IPS-15b (cell line): ENCODE data around the gene ERBB4.

Experiments used
- H3K27me3 ChIP-seq: one replicate; pipeline ENCODE4 v1.6.1; 2013; ENCODE audit warnings: low read length; ENCODE audit not compliant: control insufficient read depth, insufficient read depth
- H3K36me3 ChIP-seq: one replicate; pipeline ENCODE4 v1.6.1; 2013; ENCODE audit warnings: low read length; ENCODE audit not compliant: control insufficient read depth, insufficient read depth
- H3K4me1 ChIP-seq: one replicate; pipeline ENCODE4 v1.6.1; 2013; ENCODE audit warnings: mild to moderate bottlenecking, low read length; ENCODE audit not compliant: control insufficient read depth, insufficient read depth
- H3K4me3 ChIP-seq: one replicate; pipeline ENCODE4 v1.5.1; 2013; ENCODE audit warnings: low read depth, low read length
- H3K9ac ChIP-seq: one replicate; pipeline ENCODE4 v1.6.1; 2013; ENCODE audit warnings: low read depth, mild to moderate bottlenecking, low read length
- H3K9me3 ChIP-seq: one replicate; pipeline ENCODE4 v1.6.1; 2013; ENCODE audit warnings: mild to moderate bottlenecking, low read length; ENCODE audit not compliant: control insufficient read depth, insufficient read depth

The ERBB4 gene

DNA sequence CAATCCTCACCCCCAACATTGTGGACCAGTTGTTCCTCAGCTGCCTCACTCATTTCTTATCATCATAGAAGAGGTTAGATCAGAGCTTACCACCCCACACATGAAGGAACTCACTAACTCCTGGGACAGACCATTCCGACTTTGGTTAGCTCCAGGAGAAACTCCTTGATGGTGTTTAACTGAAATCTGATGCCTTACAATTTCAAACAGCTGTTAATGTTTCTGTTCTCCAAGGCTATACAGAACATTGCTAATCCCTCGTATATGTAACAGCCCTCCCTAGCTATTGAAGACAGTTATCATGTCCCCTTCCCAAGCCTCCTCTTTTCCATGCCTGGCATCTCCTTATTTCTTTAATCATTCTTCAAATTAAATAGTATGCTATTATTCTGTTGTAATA is 14.8 kb downstream of the ERBB4 start:
- Histone ChIP-seq H3K4me1 (no peaks in the 10 kb centered on the region), H3K9ac (no peak overlapping the region), H3K27me3 (no peaks in the 10 kb centered on the region), H3K9me3 (no peaks in the 10 kb centered on the region), H3K4me3 (no peak overlapping the region), H3K36me3 (no peaks in the 10 kb centered on the region)

DNA sequence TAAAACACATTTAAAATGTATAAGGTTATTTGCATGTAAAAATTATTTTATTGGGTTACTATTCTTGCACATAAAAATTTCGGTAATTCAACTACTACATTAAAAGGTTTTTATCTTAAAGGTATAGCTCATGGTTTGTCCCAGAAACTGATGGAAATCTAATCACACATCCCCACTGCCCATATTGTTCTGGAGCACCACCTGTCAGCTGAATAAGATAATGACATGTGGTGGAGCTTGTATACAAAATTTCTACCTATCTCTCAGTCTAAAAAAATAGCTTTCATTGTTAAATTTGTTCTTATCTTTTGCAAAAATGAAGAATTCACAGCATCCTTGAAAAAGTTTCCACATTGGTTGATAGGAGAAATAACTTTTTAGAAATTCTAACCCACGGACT is 18.3 kb downstream of the ERBB4 start:
- H3K9ac ChIP-seq: no peak overlapping the region
- no peaks in the 10 kb centered on the region for H3K36me3 ChIP-seq
- no peak overlapping the region for H3K4me3 ChIP-seq
- no peaks in the 10 kb centered on the region for H3K4me1 ChIP-seq
- no peaks in the 10 kb centered on the region for H3K9me3 ChIP-seq
- H3K27me3 ChIP-seq: no peaks in the 10 kb centered on the region

DNA sequence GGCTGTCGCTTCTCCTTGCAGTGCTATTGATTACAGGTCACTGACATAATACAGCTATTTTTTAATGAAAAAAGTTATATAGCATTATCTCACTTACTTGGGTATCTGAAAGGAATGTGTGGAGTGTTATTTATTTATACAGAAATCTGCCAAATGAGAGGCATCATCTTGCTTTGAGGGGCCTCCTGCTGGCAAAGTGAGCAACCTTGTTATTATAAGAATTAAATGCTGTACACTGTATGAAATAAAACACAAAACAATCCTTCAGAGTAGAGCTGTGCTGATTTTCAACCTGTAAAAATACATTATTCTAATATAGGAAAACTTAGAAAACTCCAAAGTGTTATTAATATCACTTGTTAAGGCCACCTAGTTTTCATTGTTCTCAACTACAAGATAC is 20.9 kb downstream of the ERBB4 start:
- Histone ChIP-seq H3K4me3 (no peak overlapping the region), H3K4me1 (no peaks in the 10 kb centered on the region), H3K36me3 (no peaks in the 10 kb centered on the region), H3K9me3 (no peaks in the 10 kb centered on the region), H3K9ac (no peak overlapping the region), H3K27me3 (no peaks in the 10 kb centered on the region)

DNA sequence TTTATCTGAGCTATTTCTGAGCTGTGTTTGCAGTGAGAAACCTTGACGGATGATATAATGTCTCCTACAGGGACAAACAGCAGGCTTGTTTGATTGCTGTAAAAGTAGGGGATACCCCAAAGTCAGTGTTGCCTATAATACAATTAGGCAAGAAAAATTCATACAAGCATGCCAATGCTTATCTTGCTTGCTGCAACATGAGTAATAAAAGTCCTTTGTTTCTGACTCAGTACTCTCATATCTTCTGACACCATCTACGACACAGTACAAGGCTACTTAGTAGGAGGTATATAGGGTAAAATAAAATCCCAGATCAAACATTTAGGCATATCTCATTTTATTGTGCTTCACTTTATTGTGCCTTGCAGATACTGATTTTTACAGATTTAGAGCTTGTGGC is 33.0 kb downstream of the ERBB4 start:
- Histone ChIP-seq H3K9me3 (no peaks in the 10 kb centered on the region), H3K36me3 (no peaks in the 10 kb centered on the region), H3K4me3 (no peak overlapping the region), H3K27me3 (no peaks in the 10 kb centered on the region), H3K4me1 (no peaks in the 10 kb centered on the region), H3K9ac (no peak overlapping the region)

GRCh38 chr2:212495046-212495445 is 43.6 kb downstream of the ERBB4 start:
- Histone ChIP-seq H3K9me3 (no peaks in the 10 kb centered on the region), H3K36me3 (no peaks in the 10 kb centered on the region), H3K4me3 (no peak overlapping the region), H3K9ac (no peak overlapping the region), H3K27me3 (no peaks in the 10 kb centered on the region), H3K4me1 (no peaks in the 10 kb centered on the region)

- Histone ChIP-seq H3K36me3 (no peaks in the 10 kb centered on the region), H3K9ac (no peak overlapping the region), H3K4me3 (no peak overlapping the region), H3K27me3 (no peaks in the 10 kb centered on the region), H3K4me1 (no peaks in the 10 kb centered on the region), H3K9me3 (no peaks in the 10 kb centered on the region)
Measured at GRCh38 chr2:212494418-212495020, 44.1 kb downstream of the ERBB4 start.

DNA sequence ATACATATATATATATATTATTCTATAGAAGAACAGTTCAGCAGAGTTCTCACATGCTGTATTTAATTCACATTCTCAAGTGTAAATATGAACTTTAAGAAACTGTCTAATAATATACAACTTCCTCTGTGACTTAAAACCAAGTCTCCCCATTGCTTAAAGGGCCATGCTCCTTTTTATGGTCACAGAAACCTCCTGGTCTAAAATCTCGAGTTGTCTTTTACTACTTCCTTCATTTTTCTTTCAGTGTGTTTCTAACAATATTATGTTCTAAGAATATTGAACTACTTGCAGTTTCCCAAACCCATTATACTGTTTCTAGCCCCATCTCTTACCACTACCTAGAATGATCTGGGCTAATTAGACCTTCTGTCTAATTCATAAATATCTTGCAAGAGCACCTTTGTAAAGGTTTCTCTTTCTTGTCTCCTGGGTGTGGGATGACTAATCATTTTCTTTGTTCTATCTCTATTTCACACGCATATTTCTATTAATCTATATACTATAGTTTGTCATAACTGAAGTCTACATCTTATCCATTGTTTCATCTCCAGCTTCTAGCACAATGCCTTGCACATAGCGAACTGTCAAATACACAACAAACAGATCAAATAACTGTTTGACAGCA is 48.8 kb downstream of the ERBB4 start:
- Histone ChIP-seq H3K27me3 (no peaks in the 10 kb centered on the region), H3K4me3 (no peak overlapping the region), H3K9me3 (no peaks in the 10 kb centered on the region), H3K36me3 (no peaks in the 10 kb centered on the region), H3K9ac (no peak overlapping the region), H3K4me1 (no peaks in the 10 kb centered on the region)

DNA sequence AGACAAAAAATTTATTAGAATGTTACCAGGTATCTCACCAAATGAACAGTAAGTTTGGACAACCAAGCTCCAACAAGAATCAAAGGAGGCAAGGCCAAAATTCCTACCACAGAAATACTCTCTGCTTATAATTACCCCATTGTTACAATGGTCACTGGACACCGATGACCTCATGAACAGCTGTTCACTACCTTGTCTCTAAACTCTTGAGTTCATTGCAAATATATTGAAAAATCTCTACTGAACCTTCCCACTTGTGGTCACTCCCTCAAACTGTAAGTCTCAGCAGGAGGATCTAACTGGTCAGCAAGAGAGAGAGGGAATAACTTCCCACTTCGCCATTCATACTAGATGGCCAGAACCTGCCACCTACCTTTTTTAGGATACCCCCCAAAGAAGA is 50.0 kb downstream of the ERBB4 start:
- Histone ChIP-seq H3K36me3 (no peaks in the 10 kb centered on the region), H3K4me3 (no peak overlapping the region), H3K9me3 (no peaks in the 10 kb centered on the region), H3K9ac (no peak overlapping the region), H3K27me3 (no peaks in the 10 kb centered on the region), H3K4me1 (no peaks in the 10 kb centered on the region)

GRCh38 chr2:212484563-212485080 is 54.0 kb downstream of the ERBB4 start:
- H3K27me3 ChIP-seq: no peaks in the 10 kb centered on the region
- H3K4me1 ChIP-seq: peaks cover 2% of the 10 kb centered on the region
- H3K9me3 ChIP-seq: no peaks in the 10 kb centered on the region
- no peaks in the 10 kb centered on the region for H3K36me3 ChIP-seq
- no peak overlapping the region for H3K4me3 ChIP-seq
- no peak overlapping the region for H3K9ac ChIP-seq

DNA sequence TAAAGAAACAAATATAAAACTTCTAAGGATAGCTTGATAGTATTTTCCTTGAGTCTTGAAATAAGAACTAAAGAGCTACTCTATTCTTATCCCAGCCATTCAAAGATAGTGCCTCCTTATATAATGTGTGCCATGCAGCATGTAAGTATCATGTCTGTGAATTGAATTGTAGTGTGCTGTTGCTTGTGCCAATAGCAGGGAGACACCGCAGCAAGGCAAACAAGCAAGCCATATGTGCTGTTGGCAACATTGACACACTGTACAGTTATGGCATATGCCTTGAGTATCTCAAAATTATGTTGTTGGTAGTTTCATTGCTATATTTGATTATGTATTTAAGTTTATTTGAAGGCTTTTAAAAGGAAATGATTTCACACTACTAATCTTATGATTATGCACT is 58.2 kb downstream of the ERBB4 start:
- Histone ChIP-seq H3K4me1 (peaks cover 2% of the 10 kb centered on the region), H3K36me3 (no peaks in the 10 kb centered on the region), H3K4me3 (no peak overlapping the region)

DNA sequence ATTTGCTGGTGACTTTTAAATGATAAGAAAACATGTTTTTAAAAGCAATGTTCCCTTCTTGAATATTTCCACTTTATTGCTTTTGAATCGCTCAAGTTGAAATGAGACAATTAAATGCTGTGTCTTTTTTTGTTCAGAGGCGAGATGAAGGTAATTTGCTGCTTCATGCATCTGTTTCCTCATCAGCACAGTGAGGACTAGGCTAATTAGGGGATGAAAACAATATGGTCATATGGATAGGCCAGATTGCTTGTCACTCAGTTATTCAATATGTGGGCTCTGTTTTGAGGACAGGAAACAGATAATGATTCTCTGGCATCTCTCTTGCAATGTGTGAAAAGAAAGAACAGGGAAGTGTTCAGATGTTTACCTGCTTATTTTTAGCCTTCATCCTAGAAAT is 61.0 kb downstream of the ERBB4 start:
- H3K36me3 ChIP-seq: no peaks in the 10 kb centered on the region
- peaks cover 2% of the 10 kb centered on the region for H3K4me1 ChIP-seq
- H3K9ac ChIP-seq: no peak overlapping the region
- H3K4me3 ChIP-seq: no peak overlapping the region
- no peaks in the 10 kb centered on the region for H3K9me3 ChIP-seq
- no peaks in the 10 kb centered on the region for H3K27me3 ChIP-seq

More for the DNA sequence above, 58.2 kb downstream of the ERBB4 start:
- Histone ChIP-seq H3K27me3 (no peaks in the 10 kb centered on the region), H3K9me3 (no peaks in the 10 kb centered on the region), H3K9ac (no peak overlapping the region)

GRCh38 chr2:212473211-212473610 is 65.4 kb downstream of the ERBB4 start:
- Histone ChIP-seq H3K9ac (no peak overlapping the region), H3K27me3 (no peaks in the 10 kb centered on the region), H3K4me3 (no peak overlapping the region), H3K36me3 (no peaks in the 10 kb centered on the region), H3K9me3 (no peaks in the 10 kb centered on the region), H3K4me1 (no peaks in the 10 kb centered on the region)
